A673 (cell line): ENCODE measurements around the gene P3H3. TPM values are rescaled to one million over a fixed set of nuclear protein-coding genes. Genes with fewer than 3 reads are reported as not detected.

Experiments
- Bru-seq: library from RNA; stranded (reverse); fragments of 400-500 nt; gene quantifications from one replicate; lab custom pipeline; 2021; lab: Mats Ljungman, UMichigan
- BruChase-seq, 2 experiments: library from RNA; stranded (reverse); fragments of 400-500 nt; gene quantifications; one replicate each; lab custom pipeline; 2021; lab: Mats Ljungman, UMichigan
- BruUV-seq: library from RNA; stranded (reverse); fragments of 400-500 nt; replicated peaks from 2 replicates; lab custom pipeline; 2021; lab: Mats Ljungman, UMichigan
- CTCF ChIA-PET: fragments of 300-600 bp; sonication (Branson Sonifier 250); formaldehyde crosslinking; loops from one replicate; lab custom pipeline; 2022; ENCODE audit warnings: antibody characterized with exemption; lab: Charles Lee
- POLR2A ChIA-PET: fragments of 300-600 bp; sonication (Branson Sonifier 250); formaldehyde crosslinking; loops from one replicate; lab custom pipeline; 2022; ENCODE audit warnings: antibody characterized with exemption; ENCODE audit not compliant: low non-redundant PET; lab: Charles Lee
- DNase-seq: peaks from one replicate; pipeline ENCODE4 v3.0.0-alpha.2; 2015; ENCODE audit warnings: low spot score
- H3K27ac ChIP-seq: fragments of 200-600 bp; sonication (generic); 2 replicates; pipeline ENCODE4 v1.5.1; 2016; ENCODE audit warnings: mixed run types, low read depth, mild to moderate bottlenecking, mixed read lengths, antibody characterized with exemption, low read length; ENCODE audit not compliant: poor library complexity, severe bottlenecking
- H3K27me3 ChIP-seq: fragments of 200-600 bp; sonication (generic); replicated peaks from 2 replicates; pipeline ENCODE4 v1.6.1; 2017; ENCODE audit warnings: mixed run types, low read depth, mild to moderate bottlenecking, mixed read lengths, antibody characterized with exemption, low read length; ENCODE audit not compliant: insufficient read depth, poor library complexity
- H3K36me3 ChIP-seq: fragments of 200-600 bp; sonication (generic); 2 replicates; pipeline ENCODE4 v1.6.1; 2016; ENCODE audit warnings: mixed run types, mild to moderate bottlenecking, mixed read lengths, antibody characterized with exemption, low read length; ENCODE audit not compliant: insufficient read depth, poor library complexity, severe bottlenecking
- H3K4me1 ChIP-seq: fragments of 200-600 bp; sonication (generic); 2 replicates; pipeline ENCODE4 v1.6.1; 2017; ENCODE audit warnings: mixed run types, mild to moderate bottlenecking, mixed read lengths, antibody characterized with exemption, low read length; ENCODE audit not compliant: insufficient read depth, poor library complexity, severe bottlenecking
- H3K4me3 ChIP-seq: fragments of 200-600 bp; sonication (generic); 2 replicates; pipeline ENCODE4 v1.5.1; 2016; ENCODE audit warnings: low read depth, mixed run types, mild to moderate bottlenecking, mixed read lengths, low read length; ENCODE audit not compliant: poor library complexity, severe bottlenecking
- H3K9me3 ChIP-seq: fragments of 200-600 bp; sonication (generic); 2 replicates; pipeline ENCODE4 v1.6.1; 2016; ENCODE audit warnings: mixed run types, low read depth, mild to moderate bottlenecking, mixed read lengths, antibody characterized with exemption, low read length; ENCODE audit not compliant: poor library complexity, severe bottlenecking
- EZH2 ChIP-seq: fragments of 200-600 bp; sonication (generic); IDR thresholded peaks from 2 replicates; pipeline ENCODE4 v1.6.1; 2017; ENCODE audit warnings: borderline replicate concordance, low read depth, mild to moderate bottlenecking, mixed read lengths, antibody characterized with exemption, low read length; ENCODE audit not compliant: poor library complexity, severe bottlenecking
- intact Hi-C: fragments of 100-400 bp; cut with micrococcal nuclease; formaldehyde crosslinking; loops from one replicate; pipeline ENCODE4 v1.10.0; 2022; ENCODE audit not compliant: unreplicated experiment
- long read RNA-seq: library from polyadenylated mRNA; stranded (forward); transcript quantifications from one replicate; pipeline ENCODE4 v2.0.0, GENCODE V29; 2022
- total RNA-seq: library from RNA; stranded (reverse); gene quantifications from 2 replicates; pipeline ENCODE4 v1.2.3, GENCODE V29; 2021
- TF ChIP-seq, protein P1 (sequence below): fragments of 300-800, 200-600 bp; sonication (generic); conservative IDR thresholded peaks from 2 replicates; pipeline ENCODE4 v1.5.1; 2017; ENCODE audit warnings: low read depth, mild to moderate bottlenecking, antibody characterized with exemption, low read length, moderate library complexity, mixed read lengths

Gene P3H3, protein sequence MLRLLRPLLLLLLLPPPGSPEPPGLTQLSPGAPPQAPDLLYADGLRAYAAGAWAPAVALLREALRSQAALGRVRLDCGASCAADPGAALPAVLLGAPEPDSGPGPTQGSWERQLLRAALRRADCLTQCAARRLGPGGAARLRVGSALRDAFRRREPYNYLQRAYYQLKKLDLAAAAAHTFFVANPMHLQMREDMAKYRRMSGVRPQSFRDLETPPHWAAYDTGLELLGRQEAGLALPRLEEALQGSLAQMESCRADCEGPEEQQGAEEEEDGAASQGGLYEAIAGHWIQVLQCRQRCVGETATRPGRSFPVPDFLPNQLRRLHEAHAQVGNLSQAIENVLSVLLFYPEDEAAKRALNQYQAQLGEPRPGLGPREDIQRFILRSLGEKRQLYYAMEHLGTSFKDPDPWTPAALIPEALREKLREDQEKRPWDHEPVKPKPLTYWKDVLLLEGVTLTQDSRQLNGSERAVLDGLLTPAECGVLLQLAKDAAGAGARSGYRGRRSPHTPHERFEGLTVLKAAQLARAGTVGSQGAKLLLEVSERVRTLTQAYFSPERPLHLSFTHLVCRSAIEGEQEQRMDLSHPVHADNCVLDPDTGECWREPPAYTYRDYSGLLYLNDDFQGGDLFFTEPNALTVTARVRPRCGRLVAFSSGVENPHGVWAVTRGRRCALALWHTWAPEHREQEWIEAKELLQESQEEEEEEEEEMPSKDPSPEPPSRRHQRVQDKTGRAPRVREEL
- total RNA-seq (45.3 and 45.6 TPM in 2 replicates), Bru-seq, nascent RNA (percentile 60 among the genes with signal in this experiment), BruChase-seq, experiment 1, labeled RNA remaining after a 2-hour chase (percentile 73 among the genes with signal in this experiment), BruChase-seq, experiment 2, labeled RNA remaining after a 6-hour chase (percentile 75 among the genes with signal in this experiment)
- long read RNA-seq, transcript P3H3-201 (15 exons, 2,632 nt), result major isoform, 17 of 35 reads
- long read RNA-seq, partial matches to known transcripts, result 12 of 35 reads
- long read RNA-seq, other reads (novel, unspliced or antisense), result 6 of 35 reads

GRCh38 chr12:6827982-6828780 is at the start of gene P3H3:
Gene P3H3 (plus strand): TSS chr12:6828407. CDS start chr12:6828441, 34 bp downstream.
- intact Hi-C loops, result loop anchor here (5.0 kb wide), 2 partner anchors 61 to 211 kb away; partner anchors contain the start of gene PTMS
- peak within 1 kb of the TSS; percentile 84 for H3K27ac ChIP-seq
- no TSS peak for BruUV-seq
- peaks cover 22% of the 10 kb centered on the region for H3K36me3 ChIP-seq
- no peaks in the 10 kb centered on the region for H3K27me3 ChIP-seq
- TF ChIP-seq EZH2, result no peak
- peak; percentile 76 for DNase-seq
- POLR2A ChIA-PET, result no interaction called here
- CTCF ChIA-PET, result interaction anchor here (0.9 to 1.0 kb wide), 2 partner anchors 75 to 76 kb away, joined by 3 read pairs; partner anchors contain the start of gene MLF2
- no peaks in the 10 kb centered on the region for H3K9me3 ChIP-seq
- peaks cover 16% of the 10 kb centered on the region for H3K4me1 ChIP-seq
- H3K4me3 ChIP-seq, result peak within 1 kb of the TSS; percentile 95

DNA sequence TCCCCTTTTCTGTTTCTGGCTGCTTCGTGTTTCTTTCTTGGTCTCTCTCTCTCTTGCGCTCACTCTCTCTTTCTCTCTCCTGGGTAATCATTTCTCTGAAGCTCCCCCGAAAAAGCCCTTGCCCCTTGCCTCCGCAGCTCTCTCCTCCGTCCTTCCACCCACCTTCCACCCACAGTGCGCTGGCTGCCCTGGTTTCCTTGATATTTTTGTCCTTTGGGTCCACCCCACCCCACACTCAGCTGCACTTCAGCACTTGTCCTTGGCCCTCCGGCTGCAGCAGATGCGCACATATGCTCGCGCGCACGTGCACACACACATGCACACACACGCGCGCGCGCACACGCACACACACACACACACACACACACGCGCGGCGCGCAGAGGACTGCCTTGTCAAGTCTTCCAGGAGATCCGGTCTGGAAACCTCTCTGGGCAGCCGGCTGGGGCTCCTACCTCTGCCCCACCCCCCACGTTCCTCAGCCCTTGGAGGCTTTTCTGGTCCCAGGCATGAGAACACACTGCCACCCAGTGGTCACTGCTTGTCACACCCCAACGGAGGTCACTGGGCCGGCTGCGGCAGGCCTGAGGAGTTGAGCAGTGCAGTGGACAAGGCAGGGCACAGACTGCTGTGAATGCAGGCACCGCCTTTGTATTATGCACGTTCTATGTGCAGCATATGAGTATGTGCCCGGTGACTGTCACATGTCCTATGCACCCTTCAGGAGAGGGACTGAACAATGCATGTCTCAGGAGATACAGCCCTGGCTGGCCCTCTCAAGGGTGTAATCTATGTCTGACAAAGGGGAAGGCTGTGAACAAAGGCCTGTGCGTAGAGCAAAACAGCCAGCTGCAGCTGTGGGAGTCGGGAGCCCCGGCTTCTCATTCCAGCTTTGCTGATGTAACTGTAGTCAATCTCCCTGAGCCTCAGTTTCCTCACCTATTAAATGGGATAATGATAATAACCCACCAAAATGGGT is 49.3 kb upstream of the P3H3 start:
- TF ChIP-seq EZH2, result no peak
- TF ChIP-seq, protein P1, sequence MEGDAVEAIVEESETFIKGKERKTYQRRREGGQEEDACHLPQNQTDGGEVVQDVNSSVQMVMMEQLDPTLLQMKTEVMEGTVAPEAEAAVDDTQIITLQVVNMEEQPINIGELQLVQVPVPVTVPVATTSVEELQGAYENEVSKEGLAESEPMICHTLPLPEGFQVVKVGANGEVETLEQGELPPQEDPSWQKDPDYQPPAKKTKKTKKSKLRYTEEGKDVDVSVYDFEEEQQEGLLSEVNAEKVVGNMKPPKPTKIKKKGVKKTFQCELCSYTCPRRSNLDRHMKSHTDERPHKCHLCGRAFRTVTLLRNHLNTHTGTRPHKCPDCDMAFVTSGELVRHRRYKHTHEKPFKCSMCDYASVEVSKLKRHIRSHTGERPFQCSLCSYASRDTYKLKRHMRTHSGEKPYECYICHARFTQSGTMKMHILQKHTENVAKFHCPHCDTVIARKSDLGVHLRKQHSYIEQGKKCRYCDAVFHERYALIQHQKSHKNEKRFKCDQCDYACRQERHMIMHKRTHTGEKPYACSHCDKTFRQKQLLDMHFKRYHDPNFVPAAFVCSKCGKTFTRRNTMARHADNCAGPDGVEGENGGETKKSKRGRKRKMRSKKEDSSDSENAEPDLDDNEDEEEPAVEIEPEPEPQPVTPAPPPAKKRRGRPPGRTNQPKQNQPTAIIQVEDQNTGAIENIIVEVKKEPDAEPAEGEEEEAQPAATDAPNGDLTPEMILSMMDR, result peak; percentile 96
- Histone ChIP-seq H3K36me3 (peaks cover 26% of the 10 kb centered on the region), H3K27ac (peak overlapping the region; percentile 29), H3K4me1 (peaks cover 8% of the 10 kb centered on the region), H3K9me3 (no peaks in the 10 kb centered on the region), H3K4me3 (peak overlapping the region; percentile 30), H3K27me3 (no peaks in the 10 kb centered on the region)
- ChIA-PET POLR2A (interaction anchor here (0.6 kb wide), 1 partner anchor 13 kb away, joined by 4 read pairs; the partner anchor contains the start of gene PTMS), CTCF (interaction anchor here (0.6 to 1.1 kb wide), 4 partner anchors 12 to 26 kb away, joined by 3 to 12 read pairs (median 5); partner anchors contain the start of gene MLF2)
- intact Hi-C loops, result loop anchor here (1.0 to 5.0 kb wide), 3 partner anchors 26 to 162 kb away; partner anchors contain the start of gene MLF2
- DNase-seq, result peak; percentile 93
- BruUV-seq, result no TSS peak
